Psoas muscle (tissue), 8 donors: ENCODE measurements around the gene SIK3. TPM values are rescaled to one million over a fixed set of nuclear protein-coding genes. Genes with fewer than 3 reads are reported as not detected.
A peak's percentile ranks its signal among the peaks of the same experiment; 100 is the strongest.

Experiments used
- ATAC-seq, 4 donors: fragments of 200-7000 bp; cut with Tn5 transposase; one replicate each; pipeline ENCODE4 v1.9.1; 2020; ENCODE audit warnings: moderate library complexity in 3 of 4, mild to moderate bottlenecking in 2 of 4
- DNase-seq, 2 donors: peaks; one replicate each; pipeline ENCODE4 v3.0.0-alpha.2; 2020
- H3K27ac ChIP-seq: fragments of 200-600 bp; one replicate; pipeline ENCODE4 v1.8.0; 2022
- H3K27me3 ChIP-seq, 3 donors: fragments of 200-600 bp in 1 of 3; one replicate each; pipeline versions ENCODE4 v1.6.1 to v1.8.0; 2013 to 2022; ENCODE audit warnings: low read length in 2 of 3, mild to moderate bottlenecking in 2 of 3, moderate library complexity in 1 of 3; ENCODE audit not compliant: insufficient read depth in 3 of 3
- H3K36me3 ChIP-seq, 2 donors: fragments of 200-600 bp in 1 of 2; one replicate each; pipeline versions ENCODE4 v1.6.1 to v1.8.0; 2013 to 2022; ENCODE audit warnings: low read depth in 1 of 2, mild to moderate bottlenecking in 1 of 2, moderate library complexity in 1 of 2; ENCODE audit not compliant: insufficient read depth in 1 of 2
- H3K4me1 ChIP-seq: fragments of 200-600 bp; one replicate; pipeline ENCODE4 v1.8.0; 2022
- H3K4me3 ChIP-seq: fragments of 200-600 bp; one replicate; pipeline ENCODE4 v1.8.0; 2022; ENCODE audit warnings: mild to moderate bottlenecking
- H3K9me3 ChIP-seq: fragments of 200-600 bp; one replicate; pipeline ENCODE4 v1.8.0; 2022
- CTCF ChIP-seq: fragments of 200-600 bp; IDR thresholded peaks from one replicate; pipeline ENCODE4 v1.8.0; 2022; ENCODE audit warnings: antibody characterized with exemption
- WGBS, 3 donors: extraction: QIAGEN DNeasy Blood & Tissue Kit; methylation state at CpG; one replicate each; pipeline versions ENCODE4 v1.1.6 to v1.1.7; 2013; 5-methylcytosine and 5-hydroxymethylcytosine counted together
- intact Hi-C, 2 donors: fragments of 100-400 bp; cut with DNase I; formaldehyde crosslinking; loops; one replicate each; pipeline versions ENCODE4 v1.11.0 to v1.14.2; 2022
- polyA plus RNA-seq, 3 donors: library from polyadenylated mRNA; stranded (reverse); fragments of 200-250 nt; gene quantifications; one replicate each; pipeline ENCODE4 v1.2.3, GENCODE V29; 2013
- total RNA-seq, 4 donors: library from RNA; stranded (reverse); fragmentation: NEBNext Ultra II Directional in 2 of 4; extraction: Animal tissue kit (Norgen Biotek cat#: 25700) in 2 of 4; gene quantifications; one replicate each; pipeline versions ENCODE4 v1.2.1 to v1.2.4, GENCODE V29; 2021 to 2023
- donor health status: healthy with polysubstance abuse.
- donor health status: DM: no; HTN: no; CAD: no; lungs with moderate emphysema.
- donor health status: Bipolar disorder and iron deficiency.
- donor health status: healthy.
- donor health status: DM: yes; HTN: yes; CAD: no.
- donor health status: DM: no; HTN: no; CAD: no.
- donor health status: DM: no; HTN: no; CAD: no.
- donor health status: DM: yes; HTN: yes; CAD: no.

Gene SIK3
- total and polyA plus RNA-seq, 7 donors: 16.3 to 47.4 (median 39.8) TPM

- 93 to 99% (median 94%) methylated on average over 1 of the region's 1 CpG for WGBS, 3 donors
- TF ChIP-seq CTCF: no peak
- intact Hi-C loops: no loop called here
Observed at GRCh38 chr11:116975661-116976060, 122.6 kb downstream of the SIK3 start.

GRCh38 chr11:116973270-116973669 is 125.0 kb downstream of the SIK3 start:
- Histone ChIP-seq H3K27me3 (no peaks in the 10 kb centered on the region), H3K4me1 (peaks cover 17% of the 10 kb centered on the region), H3K36me3 (no peaks in the 10 kb centered on the region), H3K27ac (no peak overlapping the region), H3K9me3 (no peaks in the 10 kb centered on the region), H3K4me3 (no peak overlapping the region)
- intact Hi-C loops: no loop called here
- ATAC-seq (no peak), DNase-seq (no peak)
- no peak for TF ChIP-seq CTCF

More at GRCh38 chr11:116975661-116976060, 122.6 kb downstream of the SIK3 start:
- no peaks in the 10 kb centered on the region for H3K36me3 ChIP-seq
- H3K4me1 ChIP-seq: peaks cover 22% of the 10 kb centered on the region
- H3K4me3 ChIP-seq: no peak overlapping the region
- DNase-seq (no peak), ATAC-seq (no peak)
- H3K27me3 ChIP-seq: no peaks in the 10 kb centered on the region
- no peak overlapping the region for H3K27ac ChIP-seq
- no peaks in the 10 kb centered on the region for H3K9me3 ChIP-seq

- 73 to 78% (median 77%) methylated on average over 4 of the region's 4 CpGs for WGBS, 3 donors
- no peaks in the 10 kb centered on the region for H3K27me3 ChIP-seq
- H3K27ac ChIP-seq: no peak overlapping the region
- H3K9me3 ChIP-seq: no peaks in the 10 kb centered on the region
- H3K4me3 ChIP-seq: no peak overlapping the region
- H3K4me1 ChIP-seq: peaks cover 17% of the 10 kb centered on the region
- ATAC-seq (peak; percentile 27 to 59 (median 46)), DNase-seq (no peak)
- intact Hi-C loops: no loop called here
- no peaks in the 10 kb centered on the region for H3K36me3 ChIP-seq
- TF ChIP-seq CTCF: no peak
Observed at GRCh38 chr11:116972691-116973090, 125.5 kb downstream of the SIK3 start.

GRCh38 chr11:116970485-116971292 is 127.5 kb downstream of the SIK3 start:
- no peak for TF ChIP-seq CTCF
- Histone ChIP-seq H3K4me3 (no peak overlapping the region), H3K4me1 (peaks cover 17% of the 10 kb centered on the region), H3K27ac (no peak overlapping the region), H3K9me3 (no peaks in the 10 kb centered on the region), H3K36me3 (no peaks in the 10 kb centered on the region), H3K27me3 (no peaks in the 10 kb centered on the region)
- ATAC-seq (no peak), DNase-seq (no peak)
- intact Hi-C loops: no loop called here
- 79 to 86% (median 86%) methylated on average over 6 of the region's 6 CpGs for WGBS, 3 donors
